Islet precursor cell (in vitro differentiated cells): ENCODE data around the gene SEMA4A.
"Not testable (repeated sequence)": the region's sequence is repeated elsewhere in the genome, so short reads cannot be mapped to it uniquely, and the experiment has no call there.

ENCODE experiments used
- DNase-seq: peaks from one replicate; pipeline ENCODE4 v3.0.0-alpha.2; 2018

SEMA4A gene

DNA sequence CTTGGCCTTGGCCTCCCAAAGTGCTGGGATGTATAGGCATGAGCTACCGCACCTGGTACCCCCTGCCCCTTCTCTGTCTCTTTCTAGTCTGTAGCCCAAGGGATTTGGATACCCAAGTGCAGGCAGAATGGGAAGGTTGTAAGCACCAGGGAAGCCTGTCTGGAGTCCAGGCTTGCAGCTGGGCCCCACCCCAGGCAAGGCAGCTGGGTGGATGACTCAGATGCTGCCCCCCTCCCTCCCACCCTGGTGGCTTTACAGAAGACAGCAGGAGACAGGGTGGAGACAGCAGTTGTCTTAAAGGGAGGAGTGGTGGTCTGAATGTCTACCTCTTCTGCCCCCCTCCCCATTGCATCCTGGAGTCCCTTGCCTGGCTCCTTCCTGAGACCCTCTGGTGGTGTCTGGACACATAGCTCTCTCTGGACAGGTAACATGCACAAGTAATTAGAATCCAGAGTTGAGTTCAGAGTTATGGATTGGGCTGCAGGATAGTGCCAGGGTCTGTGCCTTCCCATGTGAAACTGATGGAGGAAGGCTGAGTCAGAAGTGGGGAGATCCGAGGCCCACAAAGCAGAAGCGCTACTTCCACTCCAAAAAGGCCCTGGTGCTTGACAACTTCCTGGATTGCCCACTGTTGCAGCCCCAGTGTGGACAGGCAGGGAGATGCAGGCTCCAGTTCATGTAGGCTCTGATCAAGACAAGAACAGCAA is 33.7 kb upstream of the SEMA4A start:
- DNase-seq: peak; percentile 95

DNA sequence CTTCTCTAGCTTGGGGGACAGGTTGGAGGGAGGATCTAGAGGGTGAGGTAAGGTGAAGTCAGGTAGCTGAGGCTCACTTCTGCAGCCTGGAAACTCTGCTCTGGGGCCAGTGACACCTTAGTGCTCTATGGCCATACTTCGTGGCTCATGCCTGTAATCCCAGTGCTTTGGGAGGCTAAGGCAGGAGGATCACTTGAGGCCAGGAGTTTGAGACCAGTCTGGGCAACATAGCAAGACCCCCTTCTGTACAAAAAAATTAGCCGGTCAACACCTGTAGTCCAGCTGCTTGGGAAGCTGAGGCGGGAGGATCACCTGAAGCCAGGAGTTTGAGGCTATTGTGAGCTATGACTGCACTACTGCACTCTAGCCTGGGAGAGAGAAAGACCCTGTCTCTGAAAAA is 33.1 kb upstream of the SEMA4A start:
- DNase-seq: no peak

- DNase-seq: not testable (repeated sequence)
Measured at GRCh38 chr1:156121005-156121404, 32.4 kb upstream of the SEMA4A start.

GRCh38 chr1:156121457-156121856 is 31.9 kb upstream of the SEMA4A start:
- DNase-seq: no peak

- DNase-seq: no peak
Measured at GRCh38 chr1:156122086-156122485, 31.3 kb upstream of the SEMA4A start.

DNA sequence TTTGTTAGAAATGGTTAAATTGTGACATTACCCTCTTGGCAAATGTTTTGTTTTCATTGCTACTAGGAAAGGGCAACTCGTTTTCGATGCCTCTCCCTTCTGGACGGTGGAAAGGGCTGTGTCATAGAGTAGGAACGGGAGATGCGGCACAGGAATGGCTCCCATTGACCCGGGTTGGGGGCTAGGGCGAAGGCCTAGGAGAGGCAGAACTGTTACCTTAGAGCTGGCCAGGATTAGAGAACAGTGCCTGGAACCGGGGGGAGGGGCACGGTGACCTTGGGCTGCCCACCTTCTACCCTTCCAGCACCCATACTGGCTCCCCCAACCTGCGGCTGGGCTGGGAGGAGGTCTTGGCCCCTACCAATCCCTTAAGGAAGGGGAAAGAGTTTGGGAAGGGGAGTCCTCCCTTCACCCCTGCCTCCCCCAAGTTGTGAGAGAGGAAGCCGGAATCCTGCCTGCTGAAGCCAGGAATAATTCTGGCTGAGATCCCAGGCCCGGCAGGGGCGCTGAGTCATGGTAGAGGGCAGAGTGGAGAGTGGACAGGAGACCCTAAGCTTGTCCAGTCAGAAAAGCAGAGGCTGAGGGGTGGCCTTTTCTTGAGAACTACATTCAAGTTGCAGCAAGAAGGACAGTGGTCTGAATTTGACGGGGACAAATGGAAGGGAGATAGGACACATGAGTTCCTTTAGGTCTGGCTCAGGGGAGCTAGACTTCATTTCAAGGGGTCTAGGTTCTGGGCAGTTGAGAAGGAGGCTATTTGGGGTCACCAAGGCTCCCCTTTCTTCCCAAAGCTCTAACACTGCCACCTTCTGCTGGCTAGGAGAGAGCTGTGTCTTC is 30.6 kb upstream of the SEMA4A start:
- peak; percentile 91 for DNase-seq

- DNase-seq: peak; percentile 98
Measured at GRCh38 chr1:156123356-156124196, 29.8 kb upstream of the SEMA4A start.

DNA sequence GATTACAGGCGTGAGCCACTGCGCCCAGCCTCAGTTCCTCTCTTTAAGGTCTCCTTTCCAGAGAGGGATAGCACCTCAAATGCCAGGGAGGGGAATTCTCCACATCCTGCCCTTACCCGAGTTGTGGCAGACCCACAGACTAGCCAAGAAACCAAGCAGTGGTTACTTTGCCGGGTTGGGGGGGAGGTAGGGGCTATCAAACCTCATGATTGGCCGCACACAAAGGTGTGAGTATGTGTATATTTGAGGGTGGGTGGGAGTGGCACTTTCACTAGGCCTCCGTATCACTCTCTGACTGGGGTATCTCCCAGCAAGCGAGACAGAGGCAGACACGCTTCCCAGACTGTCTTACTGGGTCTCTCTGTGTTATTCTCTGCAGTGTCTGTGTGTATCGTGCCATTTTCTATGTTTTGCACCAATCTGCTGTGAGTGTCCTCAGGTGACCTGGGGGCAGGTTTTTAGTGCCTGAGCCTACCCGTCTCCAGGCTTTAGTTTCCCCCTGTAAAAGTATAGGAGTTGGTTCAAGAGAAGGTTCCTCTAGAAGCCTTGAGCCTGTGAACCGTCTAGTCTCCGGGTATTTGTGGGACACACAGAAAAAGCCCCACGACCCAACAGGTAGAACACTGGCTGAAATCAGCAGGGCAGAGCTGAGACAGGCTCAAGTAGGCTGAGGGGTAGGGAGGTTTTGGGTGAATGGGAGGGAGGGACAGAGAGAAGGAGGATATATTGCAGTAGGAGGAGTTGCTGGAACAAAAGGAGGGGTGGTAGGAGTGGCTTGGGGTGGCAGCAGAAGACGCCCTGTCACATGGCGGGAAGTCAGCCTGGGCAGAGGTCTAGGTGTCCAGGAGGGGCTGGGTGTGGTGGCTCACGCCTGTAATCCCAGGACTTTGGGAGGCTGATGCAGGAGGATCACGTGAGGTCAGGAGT is 28.6 kb upstream of the SEMA4A start:
- DNase-seq: no peak

- DNase-seq: not testable (repeated sequence)
Measured at GRCh38 chr1:156125544-156125943, 27.8 kb upstream of the SEMA4A start.

GRCh38 chr1:156126043-156126629 is 27.2 kb upstream of the SEMA4A start:
- DNase-seq: peak; percentile 98

GRCh38 chr1:156126630-156127534 is 26.5 kb upstream of the SEMA4A start:
- peak; percentile 78 for DNase-seq

- no peak for DNase-seq
Measured at GRCh38 chr1:156128308-156128653, 25.1 kb upstream of the SEMA4A start.

- no peak for DNase-seq
Measured at GRCh38 chr1:156128654-156129597, 24.5 kb upstream of the SEMA4A start.

GRCh38 chr1:156129687-156130577 is 23.5 kb upstream of the SEMA4A start:
- DNase-seq: peak; percentile 99

- no peak for DNase-seq
Measured at GRCh38 chr1:156130578-156130942, 22.8 kb upstream of the SEMA4A start.

- peak; percentile 42 for DNase-seq
Measured at GRCh38 chr1:156134716-156135435, 18.5 kb upstream of the SEMA4A start.

- DNase-seq: no peak
Measured at GRCh38 chr1:156135930-156136871, 17.2 kb upstream of the SEMA4A start.
